ENCODE data around the gene AIP.

The AIP gene

GRCh38 chr11:67525275-67525976 lies 42.6 kb downstream of the AIP start:
- TF ChIP-seq CTCF (IDR thresholded peaks at IDR 0.05; ENCODE audit: low read depth, low read length, missing control alignments): no peak
- no peak for DNase-seq (ENCODE audit: extremely low read depth, low read depth)
- no peak overlapping the region for H3K4me3 ChIP-seq (replicated peaks; ENCODE audit: low read depth, low read length)

GRCh38 chr11:67528376-67528775 lies 45.5 kb downstream of the AIP start:
- H3K4me3 ChIP-seq (replicated peaks; ENCODE audit: low read depth, low read length): no peak overlapping the region
- no peak for DNase-seq (ENCODE audit: extremely low read depth, low read depth)
- no peak for TF ChIP-seq CTCF (IDR thresholded peaks at IDR 0.05; ENCODE audit: low read depth, low read length, missing control alignments)

- no peak for TF ChIP-seq CTCF (IDR thresholded peaks at IDR 0.05; ENCODE audit: low read depth, low read length, missing control alignments)
- no peak overlapping the region for H3K4me3 ChIP-seq (replicated peaks; ENCODE audit: low read depth, low read length)
- DNase-seq (ENCODE audit: extremely low read depth, low read depth): no peak
These were observed 47.4 kb downstream of the AIP start for GRCh38 chr11:67530282-67530592.

- no peak overlapping the region for H3K4me3 ChIP-seq (replicated peaks; ENCODE audit: low read depth, low read length)
- no peak for TF ChIP-seq CTCF (IDR thresholded peaks at IDR 0.05; ENCODE audit: low read depth, low read length, missing control alignments)
- DNase-seq (ENCODE audit: extremely low read depth, low read depth): no peak
These were observed 50.1 kb downstream of the AIP start for GRCh38 chr11:67532889-67533288.

DNA sequence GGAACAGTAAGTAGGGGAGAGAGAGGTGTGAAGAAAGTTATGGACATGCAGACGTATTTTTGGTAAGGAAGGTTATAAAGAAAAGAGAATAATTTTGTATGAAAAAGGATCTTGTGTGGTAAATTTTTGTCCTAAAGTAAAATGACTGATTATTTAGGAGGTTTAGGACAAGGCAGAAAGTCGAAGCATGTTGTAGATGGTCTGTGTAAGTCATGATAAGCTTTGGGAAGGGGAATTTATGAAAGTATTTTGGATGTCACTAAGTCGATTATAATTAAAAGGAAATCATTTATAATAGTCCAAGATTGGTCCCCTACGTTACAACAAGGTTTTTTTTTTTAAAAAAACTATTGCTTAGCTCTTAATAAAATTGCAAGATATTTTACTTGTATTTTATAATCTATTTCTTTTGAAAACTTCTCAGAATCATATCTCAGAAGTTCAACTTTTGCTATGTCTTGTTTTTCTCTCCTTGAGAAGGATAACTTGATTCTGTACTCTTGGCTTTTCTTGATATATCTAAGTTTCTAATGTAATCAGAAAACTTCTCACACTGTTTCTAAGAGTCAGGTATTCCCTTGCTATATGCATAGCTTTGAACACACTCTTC lies 51.3 kb downstream of the AIP start:
- no peak for TF ChIP-seq CTCF (IDR thresholded peaks at IDR 0.05; ENCODE audit: low read depth, low read length, missing control alignments)
- DNase-seq (ENCODE audit: extremely low read depth, low read depth): no peak
- no peak overlapping the region for H3K4me3 ChIP-seq (replicated peaks; ENCODE audit: low read depth, low read length)

DNA sequence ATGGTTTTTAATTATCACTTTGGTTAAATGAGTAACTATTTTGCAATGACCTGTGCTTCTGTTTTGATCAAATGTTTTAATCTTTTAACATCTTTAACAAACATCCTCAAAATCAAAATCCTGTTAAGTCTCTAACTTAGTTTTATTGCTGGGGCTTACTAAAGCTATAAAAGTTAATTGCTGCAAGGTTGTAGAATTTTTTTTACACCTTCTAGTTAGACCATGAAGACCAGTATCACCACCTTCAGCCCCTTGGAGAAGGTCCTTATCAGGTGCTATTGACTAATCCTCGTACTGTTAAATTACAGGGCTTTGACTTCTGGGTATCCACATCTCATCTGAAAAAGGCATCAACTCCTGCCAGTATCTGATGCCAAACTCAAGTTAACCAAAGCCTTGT lies 52.7 kb downstream of the AIP start:
- no peak overlapping the region for H3K4me3 ChIP-seq (replicated peaks; ENCODE audit: low read depth, low read length)
- TF ChIP-seq CTCF (IDR thresholded peaks at IDR 0.05; ENCODE audit: low read depth, low read length, missing control alignments): no peak

DNA sequence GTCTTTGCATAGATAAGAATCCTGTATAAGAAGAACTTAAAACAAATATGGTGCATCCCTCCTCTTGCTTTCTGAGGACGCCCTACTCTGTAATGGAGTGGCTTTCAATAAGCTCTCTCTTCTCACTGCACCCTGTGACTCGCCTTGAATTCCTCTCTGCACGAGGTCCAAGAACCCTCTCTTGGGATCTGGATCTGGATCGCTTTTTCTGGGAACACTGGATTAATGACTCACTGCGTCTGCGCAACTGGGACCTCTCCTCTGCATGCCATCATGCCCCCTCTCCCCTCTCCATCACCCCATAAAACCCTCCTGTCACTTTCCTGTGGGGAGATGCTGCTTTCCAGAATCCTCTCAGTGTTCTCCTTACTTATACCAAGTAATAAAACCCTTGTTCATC lies 55.5 kb downstream of the AIP start:
- no peak for TF ChIP-seq CTCF (IDR thresholded peaks at IDR 0.05; ENCODE audit: low read depth, low read length, missing control alignments)
- no peak for DNase-seq (ENCODE audit: extremely low read depth, low read depth)
- no peak overlapping the region for H3K4me3 ChIP-seq (replicated peaks; ENCODE audit: low read depth, low read length)

More for the DNA sequence above, 52.7 kb downstream of the AIP start:
- DNase-seq (ENCODE audit: extremely low read depth, low read depth): no peak

All from HFF-Myc (cell line).